GM23248 (cell line): Measurements from ENCODE around the gene RHO. TPM values are rescaled to one million over a fixed set of nuclear protein-coding genes. Genes with fewer than 3 reads are reported as not detected.

Experiments used
- DNase-seq: peaks from one replicate; pipeline ENCODE4 v3.0.0-alpha.2; 2015
- H2AFZ ChIP-seq: fragments of 200-600 bp; sonication (generic); 2 replicates; pipeline ENCODE4 v1.6.1; 2016; ENCODE audit warnings: antibody characterized with exemption
- H3F3A ChIP-seq: fragments of 200-600 bp; sonication (generic); 2 replicates; pipeline ENCODE4 v1.6.1; 2016; ENCODE audit warnings: mild to moderate bottlenecking, antibody characterized with exemption, mixed run types; ENCODE audit not compliant: insufficient read depth
- H3K27ac ChIP-seq: fragments of 200-600 bp; sonication (generic); 2 replicates; pipeline ENCODE4 v1.5.1; 2016; ENCODE audit warnings: mild to moderate bottlenecking
- H3K27me3 ChIP-seq: fragments of 200-600 bp; sonication (generic); replicated peaks from 2 replicates; pipeline ENCODE4 v1.6.1; 2016; ENCODE audit warnings: mild to moderate bottlenecking; ENCODE audit not compliant: insufficient read depth
- H3K36me3 ChIP-seq: fragments of 200-600 bp; sonication (generic); 2 replicates; pipeline ENCODE4 v1.6.1; 2016; ENCODE audit warnings: low read depth, mild to moderate bottlenecking
- H3K4me1 ChIP-seq: fragments of 200-600 bp; sonication (generic); 2 replicates; pipeline ENCODE4 v1.6.1; 2016; ENCODE audit warnings: mild to moderate bottlenecking; ENCODE audit not compliant: insufficient read depth
- H3K4me2 ChIP-seq: fragments of 200-600 bp; sonication (generic); one replicate; pipeline ENCODE4 v1.6.1; 2016; ENCODE audit warnings: mild to moderate bottlenecking; ENCODE audit not compliant: unreplicated experiment
- H3K4me3 ChIP-seq: fragments of 200-600 bp; sonication (generic); 2 replicates; pipeline ENCODE4 v1.5.1; 2016; ENCODE audit warnings: mild to moderate bottlenecking
- H3K79me2 ChIP-seq: fragments of 200-600 bp; sonication (generic); 2 replicates; pipeline ENCODE4 v1.6.1; 2016; ENCODE audit warnings: mild to moderate bottlenecking; ENCODE audit not compliant: insufficient read depth
- H3K9ac ChIP-seq: fragments of 200-600 bp; sonication (generic); 2 replicates; pipeline ENCODE4 v1.6.1; 2016; ENCODE audit warnings: mild to moderate bottlenecking
- H3K9me2 ChIP-seq: fragments of 200-600 bp; sonication (generic); 2 replicates; pipeline ENCODE4 v1.6.1; 2016; ENCODE audit warnings: mixed run types, mild to moderate bottlenecking, moderate library complexity; ENCODE audit not compliant: insufficient read depth
- H3K9me3 ChIP-seq: fragments of 200-600 bp; sonication (generic); one replicate; pipeline ENCODE4 v1.6.1; 2017; ENCODE audit warnings: low read depth
- H4K20me1 ChIP-seq: fragments of 200-600 bp; sonication (generic); 2 replicates; pipeline ENCODE4 v1.6.0; 2016; ENCODE audit not compliant: insufficient read depth
- EZH2 ChIP-seq: fragments of 200-600 bp; sonication (generic); IDR thresholded peaks from 2 replicates; pipeline ENCODE4 v1.6.1; 2018; ENCODE audit warnings: antibody characterized with exemption, mild to moderate bottlenecking; ENCODE audit not compliant: insufficient read depth, poor library complexity, severe bottlenecking
- EZH2phosphoT487 ChIP-seq: fragments of 200-600 bp; sonication (generic); IDR thresholded peaks from 2 replicates; pipeline ENCODE4 v1.6.1; 2018; ENCODE audit warnings: antibody characterized with exemption, moderate library complexity, mild to moderate bottlenecking, low read depth; ENCODE audit not compliant: insufficient read depth
- WGBS, 2 experiments: methylation state at CpG; one replicate each; pipeline ENCODE4 v1.1.6; 2015 to 2017; ENCODE audit warnings: low lambda C conversion rate in 2 of 2, low coverage in 1 of 2; ENCODE audit errors: missing lambda C conversion rate in 2 of 2; 5-methylcytosine and 5-hydroxymethylcytosine counted together
- in situ Hi-C: fragments of 300-500 bp; cut with MboI; formaldehyde crosslinking; loops from 2 replicates; pipeline ENCODE4 v1.15.0; 2020
- polyA plus RNA-seq: library from polyadenylated mRNA; unstranded; fragments of >200 nt; fragmentation: Nextera tagmentation; extraction: Ambion mirVana; gene quantifications from 2 replicates; pipeline ENCODE4 v1.2.1, GENCODE V29; 2016
- total RNA-seq: library from RNA; depleted of rRNA; stranded (reverse); fragments of >200 nt; shearing (Covaris generic); gene quantifications from 2 replicates; pipeline ENCODE4 v1.2.3, GENCODE V29; 2014

RHO gene
- total and polyA plus RNA-seq, 2 experiments from 2014 or later = not detected

- Histone ChIP-seq H3K9me3 (no peaks in the 10 kb centered on the region), H3K27me3 (no peaks in the 10 kb centered on the region), H3K79me2 (no peaks in the 10 kb centered on the region), H3K27ac (no peak overlapping the region), H3K4me2 (no peak overlapping the region), H2AFZ (no peak overlapping the region), H3K9me2 (no peaks in the 10 kb centered on the region), H3K36me3 (no peaks in the 10 kb centered on the region; the same call in 1 of the 2 replicates), H3K9ac (no peak overlapping the region), H3K4me1 (peaks cover 8% of the 10 kb centered on the region), H3F3A (no peaks in the 10 kb centered on the region), H3K4me3 (no peak overlapping the region), H4K20me1 (no peaks in the 10 kb centered on the region)
- TF ChIP-seq EZH2phosphoT487 (no peak), EZH2 (no peak)
- no peak for DNase-seq
- 93 to 94% methylated on average over 18 of the region's 18 CpGs for WGBS, 2 experiments
- in situ Hi-C loops = no loop called here
These were observed 25.6 kb upstream of the RHO start for GRCh38 chr3:129502641-129503408.

GRCh38 chr3:129503471-129504291 lies 24.8 kb upstream of the RHO start:
- H3K4me1 ChIP-seq = peaks cover 8% of the 10 kb centered on the region
- H3K27ac ChIP-seq = no peak overlapping the region
- no peaks in the 10 kb centered on the region for H3K9me3 ChIP-seq
- no peak overlapping the region for H3K4me2 ChIP-seq
- WGBS, 2 experiments = 88 to 97% methylated on average over 11 to 13 of the region's 13 CpGs
- H3K27me3 ChIP-seq = no peaks in the 10 kb centered on the region
- no peak overlapping the region for H3K9ac ChIP-seq
- H3K9me2 ChIP-seq = no peaks in the 10 kb centered on the region
- no peaks in the 10 kb centered on the region for H4K20me1 ChIP-seq
- H3K4me3 ChIP-seq = no peak overlapping the region
- no peak for DNase-seq
- TF ChIP-seq EZH2 (no peak), EZH2phosphoT487 (no peak)
- H3K36me3 ChIP-seq = no peaks in the 10 kb centered on the region; the same call in 1 of the 2 replicates
- H2AFZ ChIP-seq = no peak overlapping the region
- in situ Hi-C loops = no loop called here
- H3K79me2 ChIP-seq = no peaks in the 10 kb centered on the region
- no peaks in the 10 kb centered on the region for H3F3A ChIP-seq

GRCh38 chr3:129504471-129505100 lies 23.9 kb upstream of the RHO start:
- Histone ChIP-seq H3K4me3 (no peak overlapping the region), H3K79me2 (no peaks in the 10 kb centered on the region), H3K27ac (no peak overlapping the region), H3K9ac (no peak overlapping the region), H3K27me3 (no peaks in the 10 kb centered on the region), H4K20me1 (no peaks in the 10 kb centered on the region), H3F3A (no peaks in the 10 kb centered on the region), H3K9me3 (no peaks in the 10 kb centered on the region), H3K36me3 (no peaks in the 10 kb centered on the region; the same call in 1 of the 2 replicates), H3K4me1 (no peaks in the 10 kb centered on the region), H3K4me2 (no peak overlapping the region), H3K9me2 (no peaks in the 10 kb centered on the region), H2AFZ (no peak overlapping the region)
- 88 to 90% methylated on average over 5 of the region's 5 CpGs for WGBS, 2 experiments
- no peak for DNase-seq
- in situ Hi-C loops = no loop called here
- TF ChIP-seq EZH2phosphoT487 (no peak), EZH2 (no peak)

- Histone ChIP-seq H3K4me1 (no peaks in the 10 kb centered on the region), H3K79me2 (no peaks in the 10 kb centered on the region), H3F3A (no peaks in the 10 kb centered on the region), H3K27ac (no peak overlapping the region), H3K9me3 (no peaks in the 10 kb centered on the region), H3K4me2 (no peak overlapping the region), H3K9me2 (no peaks in the 10 kb centered on the region), H3K27me3 (no peaks in the 10 kb centered on the region), H4K20me1 (no peaks in the 10 kb centered on the region), H3K4me3 (no peak overlapping the region), H3K9ac (no peak overlapping the region), H2AFZ (no peak overlapping the region), H3K36me3 (no peaks in the 10 kb centered on the region)
- in situ Hi-C loops = no loop called here
- TF ChIP-seq EZH2phosphoT487 (no peak), EZH2 (no peak)
- 83 to 90% methylated on average over 6 of the region's 6 CpGs for WGBS, 2 experiments
- DNase-seq = no peak
These were observed 23.1 kb upstream of the RHO start for GRCh38 chr3:129505341-129505740.
